Neural progenitor cell (in vitro differentiated cells): ENCODE results near the gene EBF4. TPM values are rescaled to one million over a fixed set of nuclear protein-coding genes. Genes with fewer than 3 reads are reported as not detected.

Experiments used
- DNase-seq: peaks from one replicate; pipeline ENCODE4 v3.0.0-alpha.2; 2016; ENCODE audit warnings: low spot score
- H2AFZ ChIP-seq: fragments of 200-600 bp; sonication (generic); replicated peaks from 2 replicates; pipeline ENCODE4 v1.6.1; 2016; ENCODE audit warnings: antibody characterized with exemption
- H3F3A ChIP-seq: fragments of 200-600 bp; sonication (generic); 2 replicates; pipeline ENCODE4 v1.6.1; 2016; ENCODE audit warnings: antibody characterized with exemption, low read depth
- H3K27ac ChIP-seq: fragments of 200-600 bp; sonication (generic); 2 replicates; pipeline ENCODE4 v1.5.1; 2016; ENCODE audit warnings: mild to moderate bottlenecking
- H3K27me3 ChIP-seq: fragments of 200-600 bp; sonication (generic); 2 replicates; pipeline ENCODE4 v1.6.1; 2016; ENCODE audit warnings: mild to moderate bottlenecking, moderate library complexity
- H3K36me3 ChIP-seq: fragments of 200-600 bp; sonication (generic); 2 replicates; pipeline ENCODE4 v1.5.1; 2016
- H3K4me1 ChIP-seq: fragments of 200-600 bp; sonication (generic); 2 replicates; pipeline ENCODE4 v1.6.1; 2016; ENCODE audit warnings: mixed run types
- H3K4me2 ChIP-seq: fragments of 200-600 bp; sonication (generic); 2 replicates; pipeline ENCODE4 v1.6.1; 2016
- H3K4me3 ChIP-seq: fragments of 200-600 bp; sonication (generic); 2 replicates; pipeline ENCODE4 v1.5.1; 2016
- H3K79me2 ChIP-seq: fragments of 200-600 bp; sonication (generic); 2 replicates; pipeline ENCODE4 v1.6.1; 2016; ENCODE audit warnings: low read depth
- H3K9ac ChIP-seq: fragments of 200-600 bp; sonication (generic); 2 replicates; pipeline ENCODE4 v1.6.1; 2016
- H3K9me3 ChIP-seq: fragments of 200-600 bp; sonication (generic); 2 replicates; pipeline ENCODE4 v1.5.1; 2016; ENCODE audit warnings: low read depth
- H4K20me1 ChIP-seq: fragments of 200-600 bp; sonication (generic); 2 replicates; pipeline ENCODE4 v1.6.1; 2016; ENCODE audit warnings: low read depth
- H3K27ac Mint-ChIP-seq: 3 replicates; pipeline ENCODE4 v1.8.0; 2021; ENCODE audit warnings: mixed read lengths
- H3K27me3 Mint-ChIP-seq: 2 replicates; pipeline ENCODE4 v1.8.0; 2022; ENCODE audit warnings: low read depth, mild to moderate bottlenecking, inconsistent platforms, moderate library complexity, mixed read lengths; ENCODE audit not compliant: insufficient read depth
- H3K36me3 Mint-ChIP-seq: 3 replicates; pipeline ENCODE4 v1.8.0; 2021; ENCODE audit warnings: mixed read lengths
- H3K4me1 Mint-ChIP-seq: 3 replicates; pipeline ENCODE4 v1.8.0; 2021; ENCODE audit warnings: mixed read lengths
- H3K4me3 Mint-ChIP-seq: 3 replicates; pipeline ENCODE4 v1.8.0; 2021; ENCODE audit warnings: mild to moderate bottlenecking, moderate library complexity, mixed read lengths
- H3K9me3 Mint-ChIP-seq: 3 replicates; pipeline ENCODE4 v1.8.0; 2020; ENCODE audit warnings: mixed read lengths
- EZH2 ChIP-seq: fragments of 200-600 bp; sonication (generic); IDR thresholded peaks from 2 replicates; pipeline ENCODE4 v1.6.1; 2017; ENCODE audit warnings: antibody characterized with exemption, mild to moderate bottlenecking, moderate library complexity
- EZH2phosphoT487 ChIP-seq: fragments of 200-600 bp; sonication (generic); IDR thresholded peaks from 2 replicates; pipeline ENCODE4 v1.6.1; 2017; ENCODE audit warnings: antibody characterized with exemption
- total RNA-seq: library from RNA; depleted of rRNA; stranded (reverse); fragments of >200 nt; gene quantifications from 2 replicates; pipeline ENCODE4 v1.2.3, GENCODE V29; 2015; ENCODE audit warnings: low replicate concordance
- TF ChIP-seq, protein P1 (sequence below): fragments of 200-600 bp; sonication (generic); IDR thresholded peaks from 2 replicates; pipeline ENCODE4 v1.5.1; 2017; ENCODE audit warnings: antibody characterized with exemption, mild to moderate bottlenecking

Gene EBF4
- total RNA-seq, 1 donor from 2014 or later = 1.9 TPM

DNA sequence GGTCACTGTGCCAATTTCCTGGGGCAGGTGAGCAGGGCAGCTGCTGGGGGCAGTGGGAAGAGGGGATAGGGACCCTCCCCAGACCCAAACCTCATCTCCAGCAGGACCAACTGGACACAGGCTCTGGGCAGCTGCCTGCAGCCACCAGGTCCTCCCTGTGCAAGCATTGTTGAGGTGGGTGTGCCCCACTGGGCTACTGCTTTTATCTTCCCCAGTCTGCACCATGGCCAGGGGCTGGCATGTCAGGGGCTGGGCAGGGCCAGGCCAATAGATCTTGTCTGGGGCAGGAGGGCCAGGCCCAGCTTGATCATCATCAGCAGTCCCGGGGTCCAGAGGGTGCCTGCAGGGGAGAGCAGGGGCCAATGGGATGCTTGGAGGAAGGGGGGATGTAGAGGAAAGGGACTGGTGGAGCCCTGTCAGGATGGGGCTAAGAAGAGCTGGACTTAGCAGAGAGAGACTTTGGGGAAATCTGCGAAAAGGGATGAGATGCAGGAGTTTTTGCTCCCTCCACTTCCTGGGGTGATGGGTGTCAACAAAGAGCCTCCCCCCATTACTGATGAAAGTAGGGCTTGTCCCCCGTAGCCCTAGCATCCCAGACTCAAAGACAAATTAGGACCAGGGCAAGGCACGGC lies 5.7 kb downstream of the EBF4 start:
- DNase-seq = no peak
- peaks cover 13% of the 10 kb centered on the region for H3F3A ChIP-seq
- H3K36me3 Mint-ChIP-seq = no peaks in the 10 kb centered on the region
- no peak overlapping the region for H3K9ac ChIP-seq
- H3K36me3 ChIP-seq = no peaks in the 10 kb centered on the region
- H3K79me2 ChIP-seq = no peaks in the 10 kb centered on the region
- H3K4me2 ChIP-seq = no peak overlapping the region
- no peak overlapping the region for H3K27ac ChIP-seq
- H3K27me3 ChIP-seq = peaks cover 99% of the 10 kb centered on the region
- TF ChIP-seq, protein P1, sequence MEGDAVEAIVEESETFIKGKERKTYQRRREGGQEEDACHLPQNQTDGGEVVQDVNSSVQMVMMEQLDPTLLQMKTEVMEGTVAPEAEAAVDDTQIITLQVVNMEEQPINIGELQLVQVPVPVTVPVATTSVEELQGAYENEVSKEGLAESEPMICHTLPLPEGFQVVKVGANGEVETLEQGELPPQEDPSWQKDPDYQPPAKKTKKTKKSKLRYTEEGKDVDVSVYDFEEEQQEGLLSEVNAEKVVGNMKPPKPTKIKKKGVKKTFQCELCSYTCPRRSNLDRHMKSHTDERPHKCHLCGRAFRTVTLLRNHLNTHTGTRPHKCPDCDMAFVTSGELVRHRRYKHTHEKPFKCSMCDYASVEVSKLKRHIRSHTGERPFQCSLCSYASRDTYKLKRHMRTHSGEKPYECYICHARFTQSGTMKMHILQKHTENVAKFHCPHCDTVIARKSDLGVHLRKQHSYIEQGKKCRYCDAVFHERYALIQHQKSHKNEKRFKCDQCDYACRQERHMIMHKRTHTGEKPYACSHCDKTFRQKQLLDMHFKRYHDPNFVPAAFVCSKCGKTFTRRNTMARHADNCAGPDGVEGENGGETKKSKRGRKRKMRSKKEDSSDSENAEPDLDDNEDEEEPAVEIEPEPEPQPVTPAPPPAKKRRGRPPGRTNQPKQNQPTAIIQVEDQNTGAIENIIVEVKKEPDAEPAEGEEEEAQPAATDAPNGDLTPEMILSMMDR = no peak
- TF ChIP-seq EZH2phosphoT487 = no peak
- no peak overlapping the region for H2AFZ ChIP-seq
- H3K4me1 ChIP-seq = peaks cover 6% of the 10 kb centered on the region
- H3K4me3 ChIP-seq = no peak overlapping the region
- no peak overlapping the region for H3K4me3 Mint-ChIP-seq
- peaks cover 24% of the 10 kb centered on the region for H3K4me1 Mint-ChIP-seq
- H3K9me3 ChIP-seq = no peaks in the 10 kb centered on the region
- peaks cover 32% of the 10 kb centered on the region for H3K27me3 Mint-ChIP-seq
- H3K9me3 Mint-ChIP-seq = no peaks in the 10 kb centered on the region
- no peak overlapping the region for H3K27ac Mint-ChIP-seq
- peaks cover 24% of the 10 kb centered on the region for H4K20me1 ChIP-seq

DNA sequence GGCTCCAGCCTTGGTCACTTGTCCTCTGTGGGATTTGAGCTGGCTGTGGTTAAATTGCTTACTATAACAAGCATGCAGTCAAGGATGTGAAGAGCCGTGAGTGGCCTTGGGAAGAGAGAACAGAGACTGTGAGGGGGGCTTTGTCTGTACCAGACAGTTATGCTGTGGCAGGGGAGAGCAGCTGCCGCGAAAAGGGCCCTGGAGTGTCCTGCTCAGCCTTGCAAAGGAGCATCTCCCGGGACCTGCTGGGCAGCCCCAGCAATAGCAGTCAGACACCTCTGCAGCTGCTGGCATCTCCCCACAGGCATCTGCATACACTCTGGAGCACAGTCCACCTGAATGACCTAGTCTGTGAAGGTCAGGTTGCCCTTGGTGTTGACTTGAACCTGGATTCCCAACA lies 6.3 kb downstream of the EBF4 start:
- H4K20me1 ChIP-seq = peaks cover 18% of the 10 kb centered on the region
- H3K4me1 ChIP-seq = peaks cover 6% of the 10 kb centered on the region
- DNase-seq = no peak
- H3K4me3 Mint-ChIP-seq = no peak overlapping the region
- H3K9me3 ChIP-seq = no peaks in the 10 kb centered on the region
- H3K9ac ChIP-seq = no peak overlapping the region
- TF ChIP-seq EZH2phosphoT487 (no peak), EZH2 (no peak)
- TF ChIP-seq, protein P1 = no peak
- no peak overlapping the region for H3K4me2 ChIP-seq
- no peak overlapping the region for H2AFZ ChIP-seq
- no peaks in the 10 kb centered on the region for H3K36me3 ChIP-seq
- H3K79me2 ChIP-seq = no peaks in the 10 kb centered on the region
- H3K27me3 Mint-ChIP-seq = peaks cover 31% of the 10 kb centered on the region
- no peak overlapping the region for H3K27ac Mint-ChIP-seq
- no peaks in the 10 kb centered on the region for H3K36me3 Mint-ChIP-seq
- no peak overlapping the region for H3K27ac ChIP-seq
- peaks cover 7% of the 10 kb centered on the region for H3F3A ChIP-seq
- peaks cover 24% of the 10 kb centered on the region for H3K4me1 Mint-ChIP-seq
- peaks cover 99% of the 10 kb centered on the region for H3K27me3 ChIP-seq
- no peaks in the 10 kb centered on the region for H3K9me3 Mint-ChIP-seq
- no peak overlapping the region for H3K4me3 ChIP-seq

DNA sequence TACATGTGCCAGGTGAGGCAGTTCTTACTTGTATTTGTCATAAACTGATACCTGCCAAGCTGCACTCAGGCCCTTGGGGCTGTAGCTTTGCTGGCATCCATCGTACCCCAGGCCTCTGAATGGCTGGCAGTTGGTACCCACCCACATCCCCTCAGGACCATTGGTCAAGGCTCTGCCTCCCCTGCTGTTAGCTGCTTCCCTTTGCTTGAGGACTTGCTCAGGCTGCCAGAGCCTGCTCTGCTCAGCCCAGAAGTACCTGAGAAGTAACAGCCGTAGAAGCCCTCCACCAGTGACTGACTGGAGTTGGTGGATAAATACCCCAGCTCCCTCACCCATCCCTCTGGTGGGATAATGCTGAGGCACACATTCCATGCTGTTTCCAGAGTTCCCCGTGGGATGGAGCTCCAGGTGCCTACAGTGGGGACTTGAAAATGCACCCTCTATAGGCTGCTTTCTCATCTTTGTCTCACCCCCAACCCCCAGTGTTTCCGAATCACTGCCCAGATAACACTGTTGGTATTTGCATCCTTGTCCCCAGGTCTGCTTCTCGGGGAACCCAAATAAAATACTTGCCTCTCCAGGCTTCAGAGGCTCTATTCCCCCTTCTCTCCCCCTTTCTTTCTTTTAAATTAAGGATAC lies 7.3 kb downstream of the EBF4 start:
- H3K27me3 Mint-ChIP-seq = peaks cover 21% of the 10 kb centered on the region
- no peak overlapping the region for H3K4me3 Mint-ChIP-seq
- Histone ChIP-seq H3K4me2 (no peak overlapping the region), H3K9me3 (no peaks in the 10 kb centered on the region), H3K4me1 (peaks cover 4% of the 10 kb centered on the region), H3K36me3 (no peaks in the 10 kb centered on the region), H4K20me1 (peaks cover 8% of the 10 kb centered on the region), H3K4me3 (no peak overlapping the region), H2AFZ (no peak overlapping the region), H3K79me2 (no peaks in the 10 kb centered on the region), H3F3A (peaks cover 3% of the 10 kb centered on the region), H3K27ac (no peak overlapping the region), H3K9ac (no peak overlapping the region), H3K27me3 (peaks cover 99% of the 10 kb centered on the region)
- no peak for DNase-seq
- no peaks in the 10 kb centered on the region for H3K9me3 Mint-ChIP-seq
- peaks cover 19% of the 10 kb centered on the region for H3K4me1 Mint-ChIP-seq
- H3K36me3 Mint-ChIP-seq = no peaks in the 10 kb centered on the region
- TF ChIP-seq EZH2 (no peak), EZH2phosphoT487 (no peak)
- TF ChIP-seq, protein P1 = no peak
- H3K27ac Mint-ChIP-seq = no peak overlapping the region
